ENCODE data around the gene CISTR. TPM values are rescaled to one million over a fixed set of nuclear protein-coding genes. Genes with fewer than 3 reads are reported as not detected.
"Not testable (repeated sequence)": the region's sequence is repeated elsewhere in the genome, so short reads cannot be mapped to it uniquely, and the experiment has no call there.

CISTR gene
- total RNA-seq: 1.7 TPM
- long read RNA-seq: 0 reads

DNA sequence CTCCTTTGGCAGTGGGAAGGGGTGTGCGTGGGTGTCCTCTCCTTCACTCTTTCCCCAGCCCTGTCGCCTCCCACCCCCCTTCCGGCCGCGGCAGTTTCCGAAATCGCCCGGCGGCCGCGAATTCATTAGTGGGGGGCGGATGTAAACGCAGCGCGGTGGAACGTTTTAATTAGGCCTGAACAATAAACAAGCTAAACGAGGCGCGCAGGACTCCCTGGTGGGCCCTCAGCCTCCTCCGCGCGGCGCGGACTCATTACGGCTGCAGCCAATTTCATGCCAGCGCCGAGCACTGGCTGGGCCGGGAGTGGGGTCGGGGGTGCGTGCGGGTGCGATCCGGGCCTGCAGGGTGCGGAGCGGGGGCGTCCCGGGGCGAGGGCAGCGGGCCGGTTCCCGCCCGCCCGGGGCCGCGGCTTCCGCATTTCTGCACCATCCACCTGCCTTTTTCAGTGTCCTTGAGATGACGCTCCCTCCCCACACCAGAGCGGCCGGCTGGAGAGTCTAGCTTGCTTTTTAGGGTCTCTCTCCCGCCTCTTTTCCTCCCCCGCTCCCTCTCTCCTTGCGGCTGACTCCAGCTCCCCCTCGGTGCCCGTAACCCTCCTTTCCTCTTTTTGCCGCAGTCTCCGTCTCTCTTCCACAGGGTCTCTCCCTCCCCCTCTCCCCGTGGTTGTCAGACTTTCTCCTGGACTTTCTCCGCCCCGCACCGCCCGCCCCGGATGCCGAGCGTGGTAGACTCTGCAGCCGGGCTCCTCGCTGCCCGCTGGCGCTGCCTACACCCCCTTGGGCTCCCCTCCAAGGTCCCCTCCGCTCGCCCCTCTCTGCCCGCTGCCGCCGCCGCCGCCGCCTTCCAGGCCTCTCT lies at the start of gene CISTR:
CISTR (minus strand) TSS at position 644 of the 856 bp plus-strand sequence.
- ATAC-seq: peak; percentile 39
- no peak for DNase-seq (ENCODE audit: missing footprints)
- intact Hi-C loops (cut with DNase I): loop anchor here (5.0 kb wide), 1 partner anchor 436 kb away; the partner anchor contains the start of gene SMUG1

DNA sequence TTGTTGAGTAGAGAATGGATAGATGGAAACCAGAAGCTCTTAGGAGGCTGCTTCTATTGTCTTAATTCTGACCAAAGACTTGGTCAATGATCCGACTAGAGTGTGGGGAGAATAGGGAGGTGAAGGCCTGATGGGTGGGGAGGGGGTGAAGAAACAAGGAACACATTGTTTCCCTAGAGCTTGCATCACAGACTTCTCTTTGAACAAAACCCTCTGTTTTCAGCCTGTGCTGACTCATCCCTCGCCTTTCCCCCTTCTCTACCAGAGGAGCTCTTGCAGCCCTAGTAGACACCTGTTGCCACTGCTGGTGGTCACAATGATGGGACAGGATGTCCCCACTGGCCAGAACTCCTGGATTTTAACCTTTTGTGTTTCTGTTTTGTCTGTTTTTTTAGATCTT lies 46.8 kb upstream of the CISTR start:
- DNase-seq (ENCODE audit: missing footprints): no peak
- ATAC-seq: no peak
- intact Hi-C loops (cut with DNase I): no loop called here

DNA sequence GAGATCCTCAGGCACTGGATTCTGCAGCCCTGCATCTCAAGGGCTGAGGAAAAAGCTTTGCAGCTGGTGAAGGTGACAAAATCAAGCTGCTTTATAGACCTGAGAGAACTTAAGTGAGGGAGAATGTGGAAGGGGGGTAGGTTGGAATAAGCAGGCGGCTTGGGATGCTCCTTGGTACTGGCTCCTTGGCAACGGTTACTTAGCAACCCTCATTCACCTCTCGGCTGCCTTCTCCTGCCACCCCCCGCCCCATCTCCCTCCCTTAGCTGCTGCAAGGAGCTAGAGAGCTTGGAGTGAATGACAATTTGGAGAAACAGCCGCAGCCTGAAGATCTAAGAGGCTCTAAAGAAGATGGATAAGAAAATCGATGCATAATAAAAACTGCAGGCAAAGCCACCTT lies 44.1 kb upstream of the CISTR start:
- DNase-seq (ENCODE audit: missing footprints) (no peak), ATAC-seq (no peak)
- intact Hi-C loops (cut with DNase I): no loop called here

DNA sequence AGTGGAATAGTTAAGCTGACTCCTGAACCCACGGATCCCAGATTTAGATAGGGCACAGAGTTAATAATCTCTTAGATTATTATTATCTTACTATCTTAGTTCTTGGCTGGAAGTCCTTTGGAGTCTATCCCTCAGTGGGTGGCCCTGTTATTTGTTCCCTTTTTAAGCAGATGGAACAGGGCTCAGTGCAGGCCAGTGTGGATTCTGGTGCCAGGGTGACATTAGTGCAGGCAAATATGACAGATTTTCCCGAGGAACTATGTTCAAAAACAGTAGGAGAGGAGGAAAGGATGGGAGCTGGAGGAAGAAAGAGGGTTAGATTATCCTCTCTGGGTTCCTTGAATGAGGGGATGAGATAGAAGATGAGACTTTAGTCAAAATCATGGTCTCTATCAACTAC lies 41.4 kb upstream of the CISTR start:
- no peak for ATAC-seq
- no peak for DNase-seq (ENCODE audit: missing footprints)
- intact Hi-C loops (cut with DNase I): no loop called here

DNA sequence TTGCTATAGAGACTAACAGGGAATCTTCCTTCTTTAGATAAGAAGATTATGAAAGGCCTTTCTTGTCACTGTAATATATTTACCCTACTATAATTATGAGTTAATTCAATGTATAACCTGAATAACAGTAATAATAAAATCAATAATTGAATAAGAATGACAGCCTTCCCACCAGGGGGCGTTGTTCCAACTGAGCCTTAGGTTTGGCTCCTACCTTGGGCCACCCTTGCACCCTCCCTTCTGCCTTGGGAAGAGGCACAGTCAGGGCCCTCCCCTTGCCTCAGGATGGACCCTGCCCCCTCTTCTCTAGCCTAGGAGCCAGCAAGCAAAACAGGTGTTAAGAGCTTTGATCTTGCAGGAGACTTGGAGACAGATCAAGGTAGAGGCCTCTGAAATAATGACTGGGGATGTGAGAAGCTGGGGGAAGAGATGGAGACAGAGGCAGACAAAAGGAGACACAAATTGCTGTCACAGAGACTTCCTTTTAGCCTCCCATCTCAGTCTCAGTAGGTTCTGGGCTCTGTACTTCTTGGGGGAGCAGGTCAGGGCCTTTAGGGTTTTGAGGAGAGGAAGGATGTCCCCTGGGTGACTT lies 40.1 kb upstream of the CISTR start:
- intact Hi-C loops (cut with DNase I): no loop called here
- no peak for ATAC-seq
- DNase-seq (ENCODE audit: missing footprints): no peak

DNA sequence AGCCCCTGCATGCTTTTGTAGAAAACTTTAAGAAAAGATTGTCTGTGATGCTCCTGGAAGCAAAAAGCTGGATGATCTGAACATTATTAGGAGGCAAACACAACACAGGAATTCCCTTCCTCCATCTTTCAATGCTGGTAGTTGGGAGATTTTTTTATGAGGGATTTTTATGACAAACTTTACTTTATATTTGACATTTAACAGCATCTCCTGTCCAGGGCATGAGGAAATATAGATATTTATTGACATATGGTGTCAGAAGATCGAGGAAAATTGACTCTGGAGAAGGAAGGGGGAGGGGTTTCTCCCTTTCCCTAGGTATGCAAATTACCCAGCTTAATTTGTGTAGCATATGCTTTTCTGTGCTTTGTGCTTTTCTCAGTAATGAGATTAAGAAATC lies 37.8 kb upstream of the CISTR start:
- ATAC-seq (no peak), DNase-seq (ENCODE audit: missing footprints) (no peak)
- intact Hi-C loops (cut with DNase I): no loop called here

DNA sequence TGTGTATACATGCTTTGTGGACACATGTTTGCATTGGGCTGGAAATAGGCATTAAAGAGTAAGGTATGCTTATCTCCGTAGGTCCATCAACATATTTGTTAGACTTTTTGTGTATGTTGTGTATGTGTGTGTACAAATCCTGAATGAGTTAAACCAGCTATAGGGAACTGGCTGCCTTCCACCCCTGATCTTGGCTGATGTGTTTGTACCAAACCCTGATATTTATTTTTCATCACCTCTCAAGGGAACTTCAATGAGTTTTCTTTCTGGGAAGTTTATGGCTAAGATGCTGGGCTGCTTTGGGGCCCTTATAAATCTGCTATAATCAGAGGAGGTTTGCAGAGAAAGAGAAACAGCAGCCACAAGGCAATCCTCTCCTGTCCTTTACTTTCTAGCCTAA lies 37.1 kb upstream of the CISTR start:
- ATAC-seq (no peak), DNase-seq (ENCODE audit: missing footprints) (no peak)
- intact Hi-C loops (cut with DNase I): no loop called here

DNA sequence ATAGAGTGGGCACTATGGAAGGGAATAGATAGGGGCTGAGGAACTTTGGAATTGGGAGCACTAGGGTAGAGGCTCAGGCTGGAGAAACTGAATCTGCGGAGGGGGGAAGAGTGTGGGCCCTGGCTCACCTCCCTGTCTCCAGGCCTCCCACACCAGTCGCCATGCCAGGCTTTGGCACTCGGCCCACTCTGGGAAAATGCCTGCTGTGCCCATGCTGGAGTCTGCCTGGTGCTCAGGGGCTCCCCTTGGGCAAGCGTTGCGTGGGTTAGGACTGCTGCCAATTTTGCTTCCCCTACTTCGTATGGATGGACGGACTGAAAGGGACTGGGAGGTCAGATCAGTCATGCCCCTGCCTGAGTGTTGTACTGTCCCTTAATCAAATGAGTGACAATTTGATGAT lies 34.6 kb upstream of the CISTR start:
- intact Hi-C loops (cut with DNase I): no loop called here
- ATAC-seq (no peak), DNase-seq (ENCODE audit: missing footprints) (no peak)

DNA sequence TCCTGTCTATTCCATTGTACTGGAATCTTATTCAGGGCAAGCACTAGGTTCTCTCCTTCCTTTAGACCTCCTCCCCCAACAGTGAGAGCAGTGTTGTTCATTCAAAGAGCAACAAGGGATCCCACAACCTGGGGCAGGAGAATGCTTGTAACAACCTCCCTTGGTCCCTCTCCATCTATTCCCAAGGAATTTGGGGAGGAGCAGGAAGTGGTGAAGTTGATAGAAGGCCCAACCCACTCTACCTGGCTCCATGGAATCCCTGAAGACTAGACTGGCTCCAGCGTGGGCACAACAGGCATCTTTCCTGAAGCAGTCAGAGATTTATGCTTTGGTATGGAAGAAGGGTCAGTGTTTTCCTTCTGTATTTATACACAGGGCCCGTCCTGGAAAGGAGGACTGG lies 33.4 kb upstream of the CISTR start:
- DNase-seq (ENCODE audit: missing footprints): no peak
- intact Hi-C loops (cut with DNase I): no loop called here
- ATAC-seq: no peak

DNA sequence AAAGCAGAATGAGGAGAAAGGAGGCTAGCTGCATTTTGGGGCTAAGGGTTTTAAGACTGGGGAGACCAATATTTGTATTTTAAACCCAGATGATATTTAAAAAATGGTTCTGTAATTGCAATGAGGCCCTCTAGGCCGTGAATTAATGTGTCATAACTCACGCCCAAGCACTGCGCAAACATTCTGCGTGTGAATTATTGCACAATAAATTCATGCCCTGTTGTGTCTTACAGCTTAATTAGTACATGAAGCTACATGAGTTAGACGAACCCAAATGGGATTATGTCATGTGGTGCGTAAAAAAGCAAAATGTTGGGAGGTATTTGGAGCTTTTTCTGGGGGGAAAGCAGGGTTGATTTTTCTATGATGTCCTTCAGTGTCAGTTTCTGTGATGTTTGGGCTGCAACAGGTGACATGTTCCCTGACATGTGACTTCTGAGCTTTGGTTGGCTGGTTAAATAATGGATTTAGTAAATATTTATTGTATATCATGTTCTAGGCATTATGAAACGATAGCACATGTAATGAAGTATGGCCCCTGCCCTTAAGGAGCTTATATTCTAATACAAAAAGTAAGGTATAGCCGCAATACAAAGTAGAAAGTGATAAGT lies 30.4 kb upstream of the CISTR start:
- DNase-seq (ENCODE audit: missing footprints) (no peak), ATAC-seq (no peak)
- intact Hi-C loops (cut with DNase I): no loop called here

DNA sequence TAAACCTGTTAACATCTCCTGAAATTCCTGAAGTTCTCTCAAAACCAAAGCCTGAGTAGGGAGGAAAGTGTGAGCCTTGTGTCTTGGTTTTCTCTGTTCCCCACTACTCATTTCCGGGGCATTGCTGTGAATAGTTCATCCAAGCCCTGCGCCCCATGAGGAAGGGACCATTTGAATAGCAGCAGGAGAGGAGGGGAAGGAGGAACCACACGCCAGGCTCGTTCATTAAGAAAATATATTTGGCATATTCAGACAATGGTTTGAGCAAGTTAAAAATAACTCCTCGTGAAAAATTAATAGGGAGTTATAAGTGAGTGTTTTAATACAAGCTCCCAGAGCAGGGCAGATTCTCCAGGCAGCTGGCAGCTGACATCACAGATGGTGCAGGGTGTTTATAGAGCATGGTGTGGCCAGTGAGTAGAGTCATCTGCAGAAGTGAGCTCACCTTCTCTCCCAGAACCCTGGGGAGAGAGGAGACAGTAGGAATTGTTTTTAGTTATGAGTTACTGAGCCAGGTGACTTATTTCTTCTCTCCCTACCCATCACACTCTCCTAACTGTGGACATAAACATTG lies 29.5 kb upstream of the CISTR start:
- intact Hi-C loops (cut with DNase I): no loop called here
- DNase-seq (ENCODE audit: missing footprints): no peak
- ATAC-seq: no peak

DNA sequence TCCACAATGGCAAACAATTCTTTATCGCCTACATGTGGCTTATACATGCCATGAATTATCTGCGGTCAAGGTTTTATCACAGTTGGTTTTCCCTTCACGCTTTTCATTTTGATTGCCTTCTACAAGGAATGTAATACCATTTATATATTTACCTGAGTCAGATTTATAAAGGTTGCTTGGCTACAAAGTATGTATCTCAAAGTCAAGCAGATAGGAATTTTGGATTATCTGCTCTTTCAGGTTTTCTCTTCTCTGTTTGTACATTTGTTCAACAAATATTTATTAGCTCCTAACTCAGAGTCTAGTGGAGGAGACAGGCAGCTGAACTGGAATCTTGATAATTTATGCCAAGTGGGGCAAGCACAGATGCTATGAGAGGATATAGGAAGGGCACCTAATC lies 28.5 kb upstream of the CISTR start:
- DNase-seq (ENCODE audit: missing footprints) (no peak), ATAC-seq (no peak)
- intact Hi-C loops (cut with DNase I): no loop called here

DNA sequence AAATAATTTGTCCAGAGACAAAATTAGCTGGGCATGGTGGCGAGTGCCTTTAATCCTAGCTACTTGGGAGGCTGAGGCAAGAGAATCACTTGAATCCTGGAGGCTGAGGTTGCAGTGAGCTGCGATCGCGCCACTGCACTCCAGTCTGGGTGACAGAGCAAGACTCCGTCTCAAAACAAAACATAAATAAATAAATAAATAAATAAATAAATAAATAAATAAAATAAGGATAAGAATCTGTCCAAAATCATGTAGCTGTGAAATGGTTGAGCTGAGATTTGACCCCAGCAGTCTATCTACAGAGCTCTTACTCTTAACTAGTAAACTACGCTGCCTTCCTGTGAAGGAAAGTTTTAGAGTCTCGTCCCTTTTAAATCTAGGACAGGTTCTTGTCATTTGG lies 27.9 kb upstream of the CISTR start:
- ATAC-seq; DNase-seq (ENCODE audit: missing footprints); intact Hi-C loops (cut with DNase I): not testable (repeated sequence)

DNA sequence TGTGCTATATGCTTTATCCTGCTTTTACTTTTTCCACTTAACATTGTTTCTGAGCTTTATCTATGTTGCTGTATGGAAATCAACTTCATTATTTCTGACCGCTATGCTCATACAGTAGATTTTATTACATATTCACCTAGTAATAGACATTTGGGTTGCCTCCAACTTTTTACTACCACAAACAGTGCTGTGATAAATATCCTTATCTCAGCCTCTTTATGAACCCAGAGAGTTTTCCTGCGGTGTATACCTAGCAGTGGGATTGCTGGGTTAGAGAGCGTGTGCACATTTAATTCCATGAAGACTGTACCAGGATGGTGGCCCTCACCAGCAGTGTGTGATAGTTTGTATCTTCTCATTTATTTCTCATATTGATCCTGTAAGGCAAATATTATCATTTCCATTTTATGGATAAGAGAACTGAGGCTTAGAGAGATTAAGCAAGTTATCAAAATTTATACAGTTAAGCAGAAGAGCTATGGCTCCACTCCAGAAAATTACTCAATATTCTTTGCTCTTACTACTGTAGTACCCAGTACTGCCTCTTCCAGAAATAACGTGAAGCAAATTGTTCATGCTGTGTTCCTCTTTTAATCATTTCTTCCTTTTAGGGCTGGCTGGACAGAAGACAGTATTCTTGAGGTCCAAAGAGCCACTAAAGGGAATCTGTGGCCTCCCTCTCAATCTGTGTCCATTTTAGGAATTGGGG lies 26.3 kb upstream of the CISTR start:
- ATAC-seq (no peak), DNase-seq (ENCODE audit: missing footprints) (no peak)
- intact Hi-C loops (cut with DNase I): no loop called here

DNA sequence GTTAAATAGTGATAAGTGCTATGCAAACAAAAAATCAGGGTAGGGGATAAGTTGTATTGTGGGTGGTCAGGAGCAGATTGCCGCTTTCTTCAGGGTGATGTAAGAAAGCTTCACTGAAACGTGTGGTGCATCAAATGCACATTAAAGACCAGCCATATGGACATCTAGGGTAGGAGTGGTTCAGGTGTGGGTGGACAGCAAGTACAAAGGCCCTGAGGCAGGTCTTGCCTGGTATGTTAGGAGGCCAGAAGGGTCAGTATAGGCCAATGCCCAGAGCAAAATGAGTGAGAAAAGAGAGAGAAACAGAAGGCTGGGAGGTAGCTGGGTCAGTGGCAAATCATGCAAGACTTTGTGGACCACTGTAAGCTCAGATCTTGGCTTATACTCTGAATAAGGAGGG lies 25.6 kb upstream of the CISTR start:
- DNase-seq (ENCODE audit: missing footprints): no peak
- no peak for ATAC-seq
- intact Hi-C loops (cut with DNase I): no loop called here

DNA sequence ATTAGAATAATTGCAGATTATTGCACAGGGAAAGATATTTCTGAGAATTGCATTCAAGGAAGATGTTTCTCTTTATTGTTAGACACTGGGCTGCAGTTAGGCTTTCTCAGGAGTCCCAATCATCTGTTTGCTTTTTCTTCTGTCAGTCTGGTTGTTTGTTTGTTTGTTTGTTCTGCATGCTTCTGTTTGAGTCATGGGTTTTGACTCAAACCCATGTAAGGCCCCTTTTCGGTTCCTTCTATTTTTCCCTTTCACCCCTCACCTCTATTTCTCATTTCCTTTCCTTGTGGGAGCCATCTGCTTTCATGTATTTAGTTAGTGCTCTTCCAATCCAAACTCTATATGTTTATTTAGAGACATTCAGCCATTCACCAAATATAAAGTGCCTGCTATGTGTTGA lies 25.1 kb upstream of the CISTR start:
- no peak for DNase-seq (ENCODE audit: missing footprints)
- no peak for ATAC-seq
- intact Hi-C loops (cut with DNase I): no loop called here

DNA sequence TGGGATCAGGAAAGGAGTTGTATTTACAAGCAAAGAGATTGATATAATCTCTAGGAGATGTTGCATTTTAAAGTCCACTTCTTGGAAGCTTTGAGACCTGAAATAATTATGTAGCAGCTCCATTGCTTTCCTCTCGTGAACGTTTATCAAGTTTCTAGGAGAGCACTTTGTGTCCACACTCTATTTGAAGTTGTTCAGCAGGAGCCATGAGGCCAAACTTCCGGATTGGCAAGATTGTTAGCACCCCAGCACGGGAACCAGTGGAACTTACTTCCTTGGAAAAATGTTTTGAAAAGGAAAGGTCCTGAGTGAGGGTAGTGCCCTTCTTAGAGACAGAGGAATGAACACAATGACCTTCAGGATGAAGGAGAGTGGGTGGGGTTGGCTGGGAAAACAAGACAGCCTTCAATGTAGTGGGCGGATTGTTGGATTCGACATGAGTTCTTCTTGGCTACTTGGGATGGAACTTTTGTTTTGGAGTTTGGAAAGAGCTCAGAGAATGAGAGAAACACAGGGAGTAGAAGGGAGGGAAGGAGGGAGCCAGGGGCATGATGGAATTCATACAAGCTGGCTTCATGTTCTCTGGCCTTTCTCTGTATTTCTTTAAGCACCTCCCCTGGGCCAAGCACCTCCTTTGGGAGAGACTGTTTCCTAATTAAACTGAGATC lies 23.8 kb upstream of the CISTR start:
- peak; percentile 97 for ATAC-seq
- DNase-seq (ENCODE audit: missing footprints): no peak
- intact Hi-C loops (cut with DNase I): no loop called here

DNA sequence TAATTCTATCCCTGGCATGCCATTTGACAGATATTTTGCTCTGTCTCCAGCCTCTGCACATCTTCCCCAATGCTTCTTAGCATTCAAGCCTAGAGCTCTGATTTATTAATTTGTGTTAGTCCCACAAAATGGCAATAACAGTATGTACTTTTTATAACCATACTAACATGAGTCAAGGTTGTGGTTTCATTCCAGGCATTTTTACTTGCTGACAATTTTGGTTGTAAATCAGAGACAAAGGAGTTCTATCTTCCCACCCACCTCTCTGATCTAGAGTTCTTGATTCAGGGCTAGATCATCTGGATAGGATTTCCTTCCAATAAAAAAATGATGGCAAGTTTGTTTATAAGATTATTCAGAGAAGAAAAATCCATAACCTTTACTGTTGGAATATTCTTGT lies 18.5 kb upstream of the CISTR start:
- DNase-seq (ENCODE audit: missing footprints) (no peak), ATAC-seq (no peak)
- intact Hi-C loops (cut with DNase I): no loop called here

DNA sequence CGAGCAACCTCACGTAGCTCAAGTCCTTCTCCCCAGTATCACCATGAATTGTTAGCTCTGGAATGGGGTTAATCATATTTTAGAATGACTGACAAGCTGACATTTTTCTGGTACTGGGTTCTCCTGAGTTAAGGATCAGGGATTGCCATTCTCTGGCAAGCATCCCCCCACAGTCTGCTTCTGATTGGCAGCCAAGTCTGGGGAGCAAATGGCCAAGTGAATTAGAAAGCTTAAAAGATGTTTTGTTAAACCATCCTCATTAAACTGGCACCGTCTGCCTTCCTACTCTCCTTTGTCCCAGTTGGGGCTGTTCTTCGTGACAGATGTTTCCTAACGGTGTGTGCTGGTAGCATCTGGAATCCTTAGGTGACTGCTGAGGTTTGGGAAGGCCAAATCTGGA lies 17.2 kb upstream of the CISTR start:
- intact Hi-C loops (cut with DNase I): no loop called here
- no peak for DNase-seq (ENCODE audit: missing footprints)

More for the DNA sequence above, 17.2 kb upstream of the CISTR start:
- no peak for ATAC-seq

Measured in Right ventricle myocardium inferior (tissue), 1 donor.